GM18499 (cell line): ENCODE results near the gene CREB3L4.
"Not testable (repeated sequence)": the region's sequence is repeated elsewhere in the genome, so short reads cannot be mapped to it uniquely, and the experiment has no call there.

Source experiments
- ATAC-seq: cut with Tn5 transposase; IDR thresholded peaks from one replicate; pipeline ENCODE4 v1.9.1; 2021; ENCODE audit warnings: moderate number of reproducible peaks; ENCODE audit not compliant: insufficient read depth, unreplicated experiment

Gene CREB3L4

GRCh38 chr1:153979091-153979490 lies 11.4 kb downstream of the CREB3L4 start:
- ATAC-seq: not testable (repeated sequence)

- not testable (repeated sequence) for ATAC-seq
These were observed 14.0 kb downstream of the CREB3L4 start for GRCh38 chr1:153981735-153982134.

DNA sequence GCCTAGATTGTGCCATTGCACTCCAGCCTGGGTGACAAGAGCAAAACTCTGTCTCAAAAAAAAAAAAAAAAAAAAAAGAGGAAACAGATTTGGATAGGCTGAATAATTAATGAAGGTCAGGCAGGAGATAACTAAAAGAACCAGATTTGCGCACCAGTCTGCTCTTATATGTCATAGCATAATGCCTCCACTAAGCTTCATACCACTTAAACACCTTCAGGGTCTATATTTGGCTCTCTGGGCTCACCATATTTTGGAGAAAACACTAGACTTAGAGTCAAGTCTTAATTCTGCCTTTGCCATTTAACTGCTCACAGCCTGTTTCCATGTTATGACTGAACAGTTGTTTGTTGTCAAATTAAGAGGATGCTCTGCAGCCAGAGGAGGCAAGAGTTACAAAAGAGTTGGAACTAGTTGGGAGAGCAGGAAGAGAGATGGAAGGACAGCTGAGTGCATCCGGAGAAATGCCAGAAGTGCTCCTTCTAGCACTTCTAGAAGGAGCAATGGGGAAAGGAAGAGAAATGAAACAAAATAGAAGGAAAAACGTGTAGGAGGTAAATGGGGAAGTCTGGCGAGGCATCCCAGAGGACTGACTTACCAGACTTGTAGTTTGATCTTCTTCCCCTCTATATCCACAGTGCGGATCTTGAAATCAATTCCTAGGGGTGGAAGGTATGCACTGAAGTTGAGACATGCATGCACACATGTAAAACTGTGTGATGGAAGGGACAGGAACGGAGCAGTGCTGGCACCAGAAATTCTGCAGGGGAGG lies 16.6 kb downstream of the CREB3L4 start:
- no peak for ATAC-seq

DNA sequence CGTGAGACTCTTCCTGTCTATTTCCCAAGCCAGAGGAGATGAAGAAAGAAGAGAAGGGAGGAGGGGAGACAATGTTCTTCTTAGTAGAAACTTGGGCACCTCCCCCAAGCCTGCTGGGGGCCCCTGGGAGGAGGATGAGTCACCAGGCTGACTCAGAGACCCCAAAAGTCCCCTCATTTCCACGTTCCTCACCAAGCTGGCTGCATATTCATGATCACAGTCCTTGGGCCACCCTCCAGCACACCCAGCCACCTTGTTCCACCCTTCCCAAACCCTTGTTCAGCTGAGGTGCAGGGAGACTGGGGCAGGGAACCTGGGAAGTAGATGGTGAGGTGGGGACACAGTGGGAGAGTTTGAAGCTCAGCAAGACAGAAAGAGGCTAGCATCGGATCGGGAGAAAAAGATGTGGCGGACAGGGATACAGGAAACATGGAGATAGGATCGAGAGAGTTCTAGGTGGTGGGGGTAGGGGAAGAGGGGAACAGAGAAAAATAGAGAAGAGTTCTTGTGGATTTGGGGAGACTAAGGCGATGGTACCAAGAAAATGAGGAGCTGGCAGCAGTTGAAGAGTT lies 17.7 kb downstream of the CREB3L4 start:
- no peak for ATAC-seq

DNA sequence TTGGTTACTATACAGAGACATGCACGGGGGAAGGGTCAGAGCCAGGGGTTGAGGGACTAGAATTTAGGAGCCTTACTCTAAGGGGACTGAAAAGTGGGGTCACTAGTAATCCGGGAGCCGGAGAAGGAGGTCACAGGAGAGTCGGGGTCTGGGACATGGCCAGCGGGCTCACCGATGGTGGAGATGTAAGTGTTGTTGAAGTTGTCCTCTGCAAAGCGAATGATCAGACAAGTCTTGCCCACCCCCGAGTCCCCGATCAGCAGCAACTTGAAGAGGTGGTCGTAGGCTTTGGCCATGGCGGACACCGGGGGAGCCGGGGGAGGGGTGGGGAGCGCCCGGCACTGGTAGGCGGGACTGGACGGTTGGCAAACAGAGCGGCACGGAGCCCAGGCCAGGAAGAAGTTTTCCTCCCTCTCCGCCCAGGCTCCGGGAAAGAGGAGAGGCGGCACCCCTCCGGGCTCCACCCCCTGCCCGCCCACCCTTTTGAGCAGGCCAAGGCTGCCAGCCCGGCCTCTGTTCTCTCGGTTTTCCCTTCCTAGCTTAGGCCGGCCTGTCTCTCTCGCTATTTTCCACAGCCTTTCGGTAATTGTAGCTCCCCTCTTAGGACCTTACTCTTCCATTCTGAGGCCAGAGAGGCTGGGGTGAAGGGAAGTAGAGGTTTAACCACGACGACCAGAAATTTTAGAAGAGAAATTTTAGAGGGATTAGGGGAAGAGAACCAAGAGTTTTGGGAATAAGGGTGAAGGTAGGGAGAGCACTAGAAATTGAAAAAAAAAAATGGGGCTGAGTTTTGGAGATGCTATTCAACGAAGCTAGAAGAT lies 18.4 kb downstream of the CREB3L4 start, which contains the start of gene RAB13:
TSS of gene RAB13 (minus strand) at position 399 of the 821 bp plus-strand sequence. CDS start at position 296, 103 bp downstream.
- no peak for ATAC-seq

DNA sequence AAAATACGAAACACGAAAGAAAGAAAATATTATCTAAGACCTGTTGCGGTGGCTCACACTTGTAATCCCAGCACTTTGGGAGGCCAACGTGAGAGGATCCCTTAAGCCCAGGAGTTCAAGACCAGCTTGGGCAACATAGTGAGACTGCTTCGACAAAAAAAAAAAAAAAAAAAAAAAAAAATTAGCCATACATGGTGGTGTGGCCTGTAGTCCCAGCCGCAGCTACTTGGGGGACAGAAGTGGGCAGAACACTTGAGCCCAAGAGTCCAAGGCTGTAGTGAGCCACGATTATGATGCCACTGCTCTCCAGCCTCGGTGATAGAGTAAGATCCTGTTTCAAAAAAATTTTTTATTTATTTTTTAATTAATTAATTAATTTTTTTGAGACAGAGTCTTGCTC lies 19.9 kb downstream of the CREB3L4 start:
- ATAC-seq: no peak

DNA sequence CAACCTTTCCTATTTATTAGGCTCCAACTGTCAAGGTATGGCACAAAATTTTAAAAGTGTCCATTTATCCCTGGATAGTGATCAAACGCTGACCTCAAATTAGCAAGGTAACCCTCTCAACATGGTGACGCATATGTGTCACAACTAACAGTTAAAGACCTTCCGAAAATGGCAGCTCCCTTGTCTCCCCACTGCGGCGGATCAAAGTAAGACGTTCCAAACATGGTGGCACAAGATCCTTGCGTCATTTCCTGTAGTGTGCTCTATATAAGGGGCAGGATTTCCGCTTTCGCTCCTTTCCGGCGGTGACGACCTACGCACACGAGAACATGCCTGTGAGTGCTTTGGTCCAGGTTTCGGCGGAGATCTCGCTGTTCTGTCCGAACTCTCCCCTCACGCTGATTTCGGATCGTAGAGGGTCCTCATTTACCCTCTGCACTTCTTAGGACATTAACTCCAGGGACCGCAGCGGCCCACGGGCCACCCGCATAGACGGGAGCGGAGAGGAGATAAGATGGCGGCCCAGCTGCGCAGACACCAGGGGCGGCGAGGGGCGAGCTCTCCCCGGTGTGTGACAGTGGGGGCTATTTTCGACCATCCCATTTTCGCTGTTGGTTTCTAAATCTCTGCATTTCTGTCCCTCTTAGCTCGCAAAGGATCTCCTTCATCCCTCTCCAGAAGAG lies 22.9 kb downstream of the CREB3L4 start, which contains the start of gene RPS27:
TSS of gene RPS27 (plus strand) at position 295 of the 683 bp plus-strand sequence. CDS start at position 330, 35 bp downstream.
- peak; percentile 63 for ATAC-seq

DNA sequence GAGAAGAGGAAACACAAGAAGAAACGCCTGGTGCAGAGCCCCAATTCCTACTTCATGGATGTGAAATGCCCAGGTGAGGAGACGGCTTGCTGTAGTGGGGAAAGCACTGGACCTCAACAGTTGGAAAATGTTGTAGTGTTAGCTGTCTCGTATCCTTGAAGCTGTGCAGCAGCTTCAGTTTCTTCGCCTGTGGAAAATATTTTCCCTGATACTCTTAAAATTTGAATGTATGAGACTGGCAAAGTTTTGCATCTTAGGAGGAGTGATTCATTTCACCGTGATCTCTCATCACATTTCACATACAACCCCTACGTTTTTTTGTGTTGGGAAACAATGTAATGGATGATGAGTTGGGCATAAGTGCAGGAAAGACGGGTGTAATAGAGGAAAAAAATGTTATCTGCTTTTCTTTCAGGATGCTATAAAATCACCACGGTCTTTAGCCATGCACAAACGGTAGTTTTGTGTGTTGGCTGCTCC lies 23.5 kb downstream of the CREB3L4 start:
- no peak for ATAC-seq

GRCh38 chr1:153991806-153992205 lies 24.1 kb downstream of the CREB3L4 start:
- no peak for ATAC-seq

DNA sequence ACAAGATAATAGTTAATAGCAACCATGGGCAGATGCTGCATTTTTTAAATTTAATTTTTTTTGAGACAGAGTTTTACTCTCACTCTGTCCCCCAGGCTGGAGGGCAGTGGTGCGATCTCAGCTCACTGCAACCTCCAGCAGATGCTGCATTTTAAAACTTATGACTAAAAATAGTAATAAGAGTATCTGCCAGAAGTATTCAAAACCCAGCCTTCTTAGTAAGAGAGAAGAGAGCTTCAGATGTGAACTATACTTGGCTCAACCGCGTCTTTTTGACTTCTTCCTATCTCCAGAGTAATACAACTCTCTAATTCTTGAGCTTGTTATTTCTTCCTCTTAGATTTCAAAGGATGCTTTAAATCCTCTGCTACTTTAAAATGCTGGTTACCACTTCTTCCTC lies 27.5 kb downstream of the CREB3L4 start:
- ATAC-seq: no peak

GRCh38 chr1:153995640-153996039 lies 27.9 kb downstream of the CREB3L4 start:
- no peak for ATAC-seq

GRCh38 chr1:153996882-153997281 lies 29.2 kb downstream of the CREB3L4 start:
- ATAC-seq: not testable (repeated sequence)

DNA sequence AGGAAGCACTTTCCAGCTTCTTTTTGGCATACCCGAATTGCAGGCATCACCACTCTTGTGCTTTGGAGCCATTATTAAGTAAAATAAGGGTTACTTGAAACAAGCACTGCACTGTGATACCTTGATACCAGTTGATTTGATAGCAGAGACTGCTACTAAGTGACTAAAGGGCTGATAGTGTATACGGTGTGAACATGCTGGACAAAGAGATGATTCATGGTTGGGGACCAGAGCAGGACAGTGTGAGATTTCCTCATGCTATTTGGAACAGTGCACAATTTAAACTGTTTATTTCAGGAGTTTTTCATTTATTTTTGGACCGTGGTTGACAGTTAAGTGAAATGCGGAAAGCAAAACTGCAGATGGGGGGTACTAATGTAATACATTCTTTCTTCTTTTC lies 32.7 kb downstream of the CREB3L4 start:
- no peak for ATAC-seq

GRCh38 chr1:154006136-154006535 lies 38.4 kb downstream of the CREB3L4 start:
- no peak for ATAC-seq

- no peak for ATAC-seq
These were observed 44.4 kb downstream of the CREB3L4 start for GRCh38 chr1:154012129-154012528.

DNA sequence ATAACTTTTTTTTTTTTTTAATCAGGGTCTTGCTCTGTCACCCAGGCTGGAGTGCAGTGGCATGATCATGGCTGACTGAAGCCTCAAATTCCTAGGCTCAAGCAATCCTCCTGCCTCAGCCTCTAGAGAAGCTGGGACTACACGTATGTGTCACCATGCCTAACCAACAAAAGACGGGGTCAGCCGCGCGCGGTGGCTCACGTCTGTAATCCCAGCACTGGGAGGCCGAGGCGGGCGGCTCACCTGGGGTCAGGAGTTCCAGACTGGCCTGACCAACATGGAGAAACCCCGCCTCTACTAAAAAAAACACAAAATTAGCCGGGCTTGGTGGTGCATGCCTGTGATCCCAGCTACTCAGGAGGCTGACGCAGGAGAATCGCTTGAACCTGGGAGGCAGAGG lies 44.8 kb downstream of the CREB3L4 start:
- not testable (repeated sequence) for ATAC-seq

GRCh38 chr1:154014154-154014907 lies 46.6 kb downstream of the CREB3L4 start:
- ATAC-seq: no peak

DNA sequence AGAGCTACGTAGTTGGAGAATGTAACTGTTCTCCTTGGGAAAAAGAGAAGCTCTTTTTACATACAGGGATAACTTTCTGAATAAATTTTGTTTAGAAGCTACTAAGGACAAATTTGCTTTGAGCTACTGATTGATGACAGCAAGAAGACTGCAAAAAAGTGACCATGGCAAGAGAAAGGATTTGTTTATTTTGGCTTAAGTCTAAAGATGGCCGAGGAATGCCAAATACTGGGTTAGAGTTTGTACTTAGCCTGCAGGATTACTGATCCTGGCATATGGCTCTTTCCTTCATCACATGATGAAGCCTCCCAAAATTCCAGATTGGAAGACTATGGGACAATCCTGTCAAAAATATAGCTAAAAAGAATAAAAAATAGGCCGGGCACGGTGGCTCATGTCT lies 51.6 kb downstream of the CREB3L4 start:
- ATAC-seq: no peak

GRCh38 chr1:154019940-154020339 lies 52.2 kb downstream of the CREB3L4 start:
- ATAC-seq: no peak
